Cardiac fibroblast (primary cell): ENCODE data around the gene IL19.

ENCODE experiments used
- DNase-seq, 2 donors: peaks; one replicate each; pipeline versions ENCODE4 v3.0.0 to v3.0.0-alpha.2; 2010; ENCODE audit warnings: low read depth in 2 of 2
- H3K4me3 ChIP-seq, 2 donors: replicated peaks in 1 of 2; 1 replicate in 1 of 2; 2 replicates in 1 of 2; pipeline ENCODE4 v1.5.1; 2011; ENCODE audit warnings: low read depth in 2 of 2, low read length in 2 of 2, mild to moderate bottlenecking in 2 of 2, moderate library complexity in 1 of 2
- TF ChIP-seq, protein P1 (sequence below): IDR thresholded peaks from one replicate; pipeline ENCODE4 v1.5.1; 2011; ENCODE audit warnings: low read depth, mild to moderate bottlenecking, low read length, inconsistent platforms

IL19 gene

DNA sequence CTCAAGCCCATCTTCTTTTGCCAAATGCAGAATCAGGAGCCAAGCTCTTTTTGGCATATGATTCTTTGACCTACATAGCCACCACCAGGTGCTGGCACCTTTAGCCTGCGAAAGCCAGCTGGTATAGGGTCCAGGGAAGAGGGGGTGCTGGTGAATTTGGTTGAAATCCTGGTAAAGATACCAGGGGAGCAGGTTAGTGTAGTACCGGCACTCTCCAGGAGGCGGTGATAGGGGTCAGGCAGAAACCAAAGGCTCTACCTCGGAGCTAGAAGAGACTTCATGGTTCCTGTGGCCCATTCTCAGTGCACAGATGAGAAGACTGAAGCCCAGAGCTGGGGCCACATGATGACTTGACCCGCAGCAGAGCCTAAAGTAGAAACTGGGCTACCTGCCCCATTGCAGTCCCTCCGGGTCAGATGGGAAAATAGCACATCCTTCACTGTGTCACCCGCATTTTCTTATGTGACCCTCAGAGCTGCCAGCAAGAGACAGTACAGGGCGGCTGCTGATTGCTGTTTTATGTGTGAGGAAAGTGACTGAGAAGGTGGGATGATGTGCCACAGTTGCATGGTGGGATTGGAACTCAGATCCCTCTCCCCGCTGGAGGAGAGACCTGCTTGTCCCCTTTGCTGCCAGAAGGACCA, 36.0 kb upstream of the IL19 start:
- peak; percentile 55 to 61 for DNase-seq
- no peak overlapping the region for H3K4me3 ChIP-seq
- TF ChIP-seq, protein P1, sequence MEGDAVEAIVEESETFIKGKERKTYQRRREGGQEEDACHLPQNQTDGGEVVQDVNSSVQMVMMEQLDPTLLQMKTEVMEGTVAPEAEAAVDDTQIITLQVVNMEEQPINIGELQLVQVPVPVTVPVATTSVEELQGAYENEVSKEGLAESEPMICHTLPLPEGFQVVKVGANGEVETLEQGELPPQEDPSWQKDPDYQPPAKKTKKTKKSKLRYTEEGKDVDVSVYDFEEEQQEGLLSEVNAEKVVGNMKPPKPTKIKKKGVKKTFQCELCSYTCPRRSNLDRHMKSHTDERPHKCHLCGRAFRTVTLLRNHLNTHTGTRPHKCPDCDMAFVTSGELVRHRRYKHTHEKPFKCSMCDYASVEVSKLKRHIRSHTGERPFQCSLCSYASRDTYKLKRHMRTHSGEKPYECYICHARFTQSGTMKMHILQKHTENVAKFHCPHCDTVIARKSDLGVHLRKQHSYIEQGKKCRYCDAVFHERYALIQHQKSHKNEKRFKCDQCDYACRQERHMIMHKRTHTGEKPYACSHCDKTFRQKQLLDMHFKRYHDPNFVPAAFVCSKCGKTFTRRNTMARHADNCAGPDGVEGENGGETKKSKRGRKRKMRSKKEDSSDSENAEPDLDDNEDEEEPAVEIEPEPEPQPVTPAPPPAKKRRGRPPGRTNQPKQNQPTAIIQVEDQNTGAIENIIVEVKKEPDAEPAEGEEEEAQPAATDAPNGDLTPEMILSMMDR = peak; percentile 87

DNA sequence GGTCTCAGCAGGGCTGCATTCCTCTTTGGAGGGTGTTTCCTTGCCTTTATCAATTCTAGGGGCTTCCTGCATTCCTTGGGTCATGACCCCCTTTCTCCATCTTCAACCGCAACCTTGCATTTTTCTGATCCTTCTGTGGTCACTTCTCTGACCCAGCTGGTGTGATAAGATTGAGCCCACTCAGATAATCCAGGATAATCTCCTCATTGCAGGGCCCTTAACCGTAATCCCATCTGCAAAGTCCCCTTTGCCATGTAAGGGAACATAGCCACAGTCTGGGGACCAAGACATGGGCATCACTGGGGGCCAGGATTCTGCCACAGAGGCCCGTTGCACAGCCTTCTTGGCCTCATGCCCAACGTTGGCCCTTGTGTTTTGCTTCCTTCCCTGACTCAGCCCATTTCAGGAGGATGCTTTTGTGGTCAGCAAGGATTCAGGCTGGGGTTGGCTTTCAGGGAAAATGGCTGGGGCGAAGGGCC, 35.0 kb upstream of the IL19 start:
- TF ChIP-seq, protein P1 = no peak
- peak; percentile 56 to 64 for DNase-seq
- no peak overlapping the region for H3K4me3 ChIP-seq

DNA sequence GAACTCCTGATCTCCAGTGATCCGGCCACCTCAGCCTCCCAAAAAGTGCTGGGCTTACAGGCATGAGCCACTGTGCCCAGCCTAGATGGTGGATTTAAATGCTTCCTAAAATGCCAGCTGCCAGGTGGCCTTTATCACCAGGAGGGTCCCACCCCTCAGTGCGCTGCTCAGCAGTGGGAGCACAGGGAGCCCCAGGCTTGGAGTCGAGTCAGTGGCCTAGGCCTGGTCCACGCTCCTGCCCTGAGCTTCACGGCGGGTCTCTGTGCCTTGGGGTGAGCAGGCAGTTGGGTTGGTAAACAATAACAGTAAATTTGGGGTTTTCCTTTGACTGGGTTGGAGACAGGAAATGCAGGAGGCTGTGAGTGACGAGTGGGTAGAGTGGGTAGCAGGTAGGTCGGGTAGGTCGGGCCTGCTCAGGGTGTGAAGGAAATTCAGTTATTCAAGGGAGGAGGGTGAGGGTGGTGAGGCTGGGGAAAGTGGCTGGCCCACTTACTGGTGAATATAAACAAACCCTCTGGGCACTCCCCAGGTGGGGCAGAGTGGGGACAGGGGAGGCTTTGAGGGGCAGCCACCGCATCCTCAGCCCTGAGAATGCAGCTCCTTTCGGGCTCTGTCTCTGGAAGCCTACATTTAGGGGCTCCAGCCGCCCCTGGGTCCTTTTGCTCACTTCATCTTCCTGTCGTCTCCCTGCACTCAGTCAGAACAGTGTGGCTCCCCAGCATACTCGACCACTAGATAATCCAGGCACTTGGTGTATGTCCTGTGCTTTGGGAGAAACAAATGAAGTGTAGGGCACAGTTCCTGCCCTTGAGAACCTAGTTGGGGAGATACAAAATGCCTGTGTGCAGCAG, 33.5 kb upstream of the IL19 start:
- no peak overlapping the region for H3K4me3 ChIP-seq
- no peak for DNase-seq
- TF ChIP-seq, protein P1 = no peak

DNA sequence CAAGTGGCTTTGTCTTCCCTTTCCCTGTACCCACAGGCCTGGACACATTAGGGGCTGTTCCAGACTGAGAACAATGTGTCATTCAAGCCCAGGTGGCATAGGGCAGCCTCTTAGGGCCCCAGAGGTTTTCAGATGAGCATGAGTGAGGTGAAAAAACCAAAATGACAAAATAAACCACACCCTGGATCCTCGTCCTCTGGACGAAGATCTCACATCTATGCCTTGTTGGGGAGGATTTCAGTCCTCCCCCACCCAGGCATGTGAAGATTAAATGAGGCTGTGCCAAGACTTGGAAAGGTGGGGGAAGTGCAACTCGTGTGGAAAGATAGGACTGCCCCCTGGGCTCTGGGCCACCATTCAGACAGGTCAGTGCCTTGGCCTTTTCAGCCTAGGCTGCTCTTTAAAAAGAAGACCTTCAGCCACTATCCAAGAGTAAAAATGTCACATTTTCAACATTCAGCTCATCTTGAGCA, 32.8 kb upstream of the IL19 start:
- no peak overlapping the region for H3K4me3 ChIP-seq
- DNase-seq = peak in 1 of 2 donors; percentile 30
- TF ChIP-seq, protein P1 = no peak

DNA sequence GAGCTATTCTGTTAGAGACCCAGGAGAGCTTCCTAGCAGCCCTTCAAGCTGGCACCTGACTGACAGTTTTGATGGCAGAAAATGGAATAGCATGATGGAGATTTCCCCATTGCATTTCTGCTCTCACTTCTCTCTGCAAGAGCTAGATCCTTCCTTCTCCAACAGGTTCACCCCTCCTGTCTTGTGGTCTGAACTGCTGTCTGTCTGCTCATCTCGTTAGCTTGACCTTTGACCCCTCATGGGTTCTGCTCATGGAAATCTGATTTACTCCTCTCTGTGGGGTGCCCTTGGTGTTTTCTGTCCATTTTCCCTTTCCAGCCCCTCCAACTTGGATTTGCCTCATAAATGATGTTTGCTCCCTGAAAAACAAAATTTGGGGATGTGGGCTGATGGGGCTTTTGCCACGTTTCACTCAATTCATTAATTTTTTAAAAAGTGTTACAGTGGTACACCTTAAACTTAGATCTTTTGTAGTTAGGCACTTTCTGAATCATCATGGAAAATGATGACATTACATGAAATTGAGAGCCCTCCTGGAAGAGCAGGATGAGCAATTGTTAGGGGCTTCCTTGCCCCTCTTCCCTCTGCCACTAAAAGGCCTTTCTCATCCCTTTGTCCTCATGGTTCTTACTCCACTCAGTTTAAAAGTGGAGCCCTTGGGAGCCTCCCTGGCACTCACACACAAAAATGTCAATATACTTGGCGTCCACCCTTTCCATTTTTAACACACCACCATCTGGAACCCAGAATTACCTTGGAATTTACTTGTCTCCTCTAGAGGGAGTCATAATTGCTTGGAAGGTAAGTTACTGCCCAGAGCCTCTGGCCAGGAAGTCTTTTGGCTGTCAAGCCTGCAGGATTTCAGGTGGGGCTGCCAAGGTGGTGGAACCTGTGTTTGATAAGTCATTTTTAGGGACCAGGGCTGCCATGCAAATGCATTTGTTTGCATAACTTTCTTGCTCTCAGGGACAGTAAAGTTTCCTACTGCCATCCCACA, 31.9 kb upstream of the IL19 start:
- peak; percentile 35 to 50 for DNase-seq
- TF ChIP-seq, protein P1 = peak; percentile 32
- no peak overlapping the region for H3K4me3 ChIP-seq

DNA sequence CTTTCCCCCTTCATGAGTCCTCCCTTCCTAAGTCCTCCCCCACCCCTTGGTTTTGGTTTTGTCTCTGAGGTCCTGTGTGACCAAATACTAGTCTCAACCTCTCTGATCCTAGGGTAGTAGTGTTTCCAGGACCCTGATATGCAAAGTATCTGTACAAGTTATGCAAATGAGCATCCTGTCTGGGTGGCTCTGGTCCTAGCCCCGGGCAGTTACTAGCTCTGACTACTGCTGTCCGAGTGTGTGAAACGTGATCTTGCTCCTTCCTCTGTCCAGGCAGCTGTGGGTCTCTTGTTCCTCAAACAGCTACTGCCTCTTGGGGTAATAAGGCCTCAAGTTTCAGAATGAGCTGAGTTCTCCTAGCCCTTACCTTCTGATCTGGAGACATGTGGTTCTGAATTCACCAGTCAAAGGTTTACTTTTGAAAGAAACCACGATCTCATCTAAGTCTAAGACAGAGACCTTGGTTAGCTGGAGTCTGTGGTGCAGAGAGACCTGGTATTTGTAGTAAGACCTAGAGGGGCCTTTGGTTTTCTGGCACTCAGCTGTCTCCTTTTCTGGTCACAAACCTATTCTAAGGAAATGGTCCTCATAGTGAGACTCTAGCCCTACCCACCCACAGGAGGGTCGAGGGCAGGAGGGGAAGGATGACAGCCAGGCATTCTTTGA, 31.0 kb upstream of the IL19 start:
- TF ChIP-seq, protein P1 = no peak
- DNase-seq = no peak

More for the DNA sequence above, 31.0 kb upstream of the IL19 start:
- no peak overlapping the region for H3K4me3 ChIP-seq
